DOHH2 (cell line): ENCODE results near the gene ABCA4.
A peak's percentile ranks its signal among the peaks of the same experiment; 100 is the strongest.

Source experiments
- H3F3A ChIP-seq: fragments of 200-600 bp; sonication (generic), shearing (Covaris generic); 2 replicates; pipeline ENCODE4 v1.6.0; 2016; ENCODE audit warnings: antibody characterized with exemption, mild to moderate bottlenecking; ENCODE audit not compliant: control insufficient read depth, insufficient read depth
- H3K27ac ChIP-seq: fragments of 200-600 bp; sonication (generic); 2 replicates; pipeline ENCODE4 v1.5.1; 2014; ENCODE audit warnings: low read depth, mild to moderate bottlenecking, low read length, moderate library complexity
- H3K27me3 ChIP-seq: fragments of 200-600 bp; sonication (generic); 2 replicates; pipeline ENCODE4 v1.6.1; 2014; ENCODE audit warnings: mild to moderate bottlenecking, low read length, mixed read lengths; ENCODE audit not compliant: control insufficient read depth
- H3K36me3 ChIP-seq: fragments of 200-600 bp; sonication (generic); 2 replicates; pipeline ENCODE4 v1.6.1; 2014; ENCODE audit warnings: mild to moderate bottlenecking, low read length, moderate library complexity, mixed read lengths; ENCODE audit not compliant: control insufficient read depth
- H3K4me1 ChIP-seq: fragments of 200-600 bp; sonication (generic); 2 replicates; pipeline ENCODE4 v1.6.1; 2014; ENCODE audit warnings: mild to moderate bottlenecking, low read length, mixed read lengths; ENCODE audit not compliant: control insufficient read depth
- H3K4me2 ChIP-seq: fragments of 200-600 bp; sonication (generic); 2 replicates; pipeline ENCODE4 v1.6.0; 2014; ENCODE audit warnings: mild to moderate bottlenecking, low read length, moderate library complexity
- H3K4me3 ChIP-seq: fragments of 200-600 bp; sonication (generic); 2 replicates; pipeline ENCODE4 v1.5.1; 2014; ENCODE audit warnings: mild to moderate bottlenecking, low read length, mixed read lengths
- H3K79me2 ChIP-seq: fragments of 200-600 bp; sonication (generic); 2 replicates; pipeline ENCODE4 v1.6.1; 2014; ENCODE audit warnings: mild to moderate bottlenecking, low read length, mixed read lengths; ENCODE audit not compliant: control insufficient read depth
- H3K9me2 ChIP-seq: fragments of 200-600 bp; sonication (generic); replicated peaks from 2 replicates; pipeline ENCODE4 v1.6.1; 2014; ENCODE audit warnings: mild to moderate bottlenecking, low read length, mixed read lengths; ENCODE audit not compliant: control insufficient read depth
- H3K9me3 ChIP-seq: fragments of 200-600 bp; sonication (generic); 2 replicates; pipeline ENCODE4 v1.6.1; 2014; ENCODE audit warnings: antibody characterized with exemption, low read length, mixed read lengths; ENCODE audit not compliant: control insufficient read depth, insufficient read depth
- H4K20me1 ChIP-seq: fragments of 200-600 bp; sonication (generic); 2 replicates; pipeline ENCODE4 v1.6.0; 2014; ENCODE audit warnings: low read depth, mild to moderate bottlenecking, antibody characterized with exemption, low read length, moderate library complexity; ENCODE audit not compliant: control insufficient read depth, insufficient read depth
- EZH2phosphoT487 ChIP-seq: fragments of 200-600 bp; sonication (generic); IDR thresholded peaks from 2 replicates; pipeline ENCODE4 v1.6.1; 2017; ENCODE audit warnings: borderline replicate concordance, mild to moderate bottlenecking, antibody characterized with exemption, low read length, moderate library complexity, mixed read lengths
- TF ChIP-seq, protein P1 (sequence below): fragments of 200-600 bp; sonication (generic); IDR thresholded peaks from one replicate; pipeline ENCODE4 v1.5.1; 2014; ENCODE audit warnings: antibody characterized with exemption, mild to moderate bottlenecking, low read depth, low read length; ENCODE audit not compliant: poor library complexity, severe bottlenecking

Gene ABCA4

DNA sequence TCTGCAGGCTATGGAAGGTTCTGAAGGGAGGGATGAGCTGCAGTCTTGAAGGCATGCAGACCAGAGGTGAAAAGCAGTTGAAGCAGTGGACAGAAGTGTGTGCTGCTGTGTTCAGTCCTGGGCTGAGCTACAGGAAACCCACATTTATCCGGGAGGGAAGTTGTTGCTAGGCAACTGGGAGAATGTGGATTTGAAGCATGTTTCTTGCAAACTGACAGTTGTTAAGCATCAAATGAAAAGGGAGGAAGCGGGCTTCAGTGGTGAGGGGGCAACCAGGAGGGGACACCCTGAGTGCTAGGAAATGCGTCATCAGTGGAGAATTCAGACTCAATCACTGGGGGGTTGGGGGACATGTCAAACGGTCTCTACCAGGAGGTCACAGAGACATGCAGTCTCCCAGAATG lies 28.7 kb downstream of the ABCA4 start:
- Histone ChIP-seq H3K4me1 (peaks cover 16% of the 10 kb centered on the region), H3K4me3 (no peak overlapping the region), H3K9me3 (no peaks in the 10 kb centered on the region), H3K4me2 (peak overlapping the region; percentile 37), H3K27me3 (peaks cover 8% of the 10 kb centered on the region; the same call in 1 of the 2 replicates), H3F3A (no peaks in the 10 kb centered on the region), H3K36me3 (no peaks in the 10 kb centered on the region), H4K20me1 (no peaks in the 10 kb centered on the region), H3K79me2 (no peaks in the 10 kb centered on the region), H3K9me2 (no peaks in the 10 kb centered on the region), H3K27ac (no peak overlapping the region)
- no peak for TF ChIP-seq EZH2phosphoT487
- TF ChIP-seq, protein P1, sequence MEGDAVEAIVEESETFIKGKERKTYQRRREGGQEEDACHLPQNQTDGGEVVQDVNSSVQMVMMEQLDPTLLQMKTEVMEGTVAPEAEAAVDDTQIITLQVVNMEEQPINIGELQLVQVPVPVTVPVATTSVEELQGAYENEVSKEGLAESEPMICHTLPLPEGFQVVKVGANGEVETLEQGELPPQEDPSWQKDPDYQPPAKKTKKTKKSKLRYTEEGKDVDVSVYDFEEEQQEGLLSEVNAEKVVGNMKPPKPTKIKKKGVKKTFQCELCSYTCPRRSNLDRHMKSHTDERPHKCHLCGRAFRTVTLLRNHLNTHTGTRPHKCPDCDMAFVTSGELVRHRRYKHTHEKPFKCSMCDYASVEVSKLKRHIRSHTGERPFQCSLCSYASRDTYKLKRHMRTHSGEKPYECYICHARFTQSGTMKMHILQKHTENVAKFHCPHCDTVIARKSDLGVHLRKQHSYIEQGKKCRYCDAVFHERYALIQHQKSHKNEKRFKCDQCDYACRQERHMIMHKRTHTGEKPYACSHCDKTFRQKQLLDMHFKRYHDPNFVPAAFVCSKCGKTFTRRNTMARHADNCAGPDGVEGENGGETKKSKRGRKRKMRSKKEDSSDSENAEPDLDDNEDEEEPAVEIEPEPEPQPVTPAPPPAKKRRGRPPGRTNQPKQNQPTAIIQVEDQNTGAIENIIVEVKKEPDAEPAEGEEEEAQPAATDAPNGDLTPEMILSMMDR = no peak

DNA sequence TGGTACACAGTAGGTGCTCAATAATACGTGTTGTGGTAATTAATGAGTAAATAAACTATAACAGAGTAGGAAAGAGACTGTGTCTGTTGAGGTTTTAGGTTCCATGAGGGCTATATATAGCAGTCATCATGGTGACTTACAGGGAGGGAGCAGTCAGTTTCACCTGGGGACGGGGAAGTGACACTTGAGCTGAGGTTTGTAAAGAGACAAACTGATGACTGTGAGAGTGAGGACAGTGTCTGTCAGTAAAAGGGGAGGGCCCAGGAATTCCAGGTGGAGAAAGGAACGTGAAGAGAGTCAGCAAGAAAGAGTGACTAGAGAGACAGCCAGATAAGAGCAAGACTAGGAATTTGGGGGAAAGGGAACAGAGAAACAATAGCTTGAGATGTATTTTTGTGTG lies 30.2 kb downstream of the ABCA4 start:
- Histone ChIP-seq H3K4me3 (no peak overlapping the region), H3K9me3 (no peaks in the 10 kb centered on the region), H3K79me2 (no peaks in the 10 kb centered on the region), H3K36me3 (no peaks in the 10 kb centered on the region), H3K27ac (no peak overlapping the region), H3K4me2 (no peak overlapping the region), H4K20me1 (no peaks in the 10 kb centered on the region), H3K9me2 (no peaks in the 10 kb centered on the region), H3K4me1 (peaks cover 16% of the 10 kb centered on the region), H3K27me3 (peaks cover 10% of the 10 kb centered on the region), H3F3A (no peaks in the 10 kb centered on the region)
- TF ChIP-seq EZH2phosphoT487 = no peak
- TF ChIP-seq, protein P1 = no peak

DNA sequence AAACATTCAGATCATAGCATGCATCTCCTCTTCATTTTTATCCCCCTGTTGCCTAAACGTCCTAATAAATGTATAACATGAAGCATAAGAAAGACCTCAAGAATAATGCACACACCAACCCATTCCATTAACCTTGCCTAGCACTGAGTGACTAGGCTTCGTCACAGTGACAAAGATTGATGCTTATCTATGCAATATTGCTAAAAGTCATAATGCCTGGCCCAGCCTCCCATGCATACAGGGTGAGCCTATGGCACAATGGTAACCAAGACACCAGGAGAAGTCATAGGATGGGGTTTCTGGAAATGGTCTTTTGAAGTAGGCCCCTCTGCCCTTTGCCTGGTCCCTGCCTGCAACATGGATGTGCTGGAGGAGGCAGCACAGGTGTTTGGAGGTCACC lies 33.8 kb downstream of the ABCA4 start:
- H3F3A ChIP-seq = no peaks in the 10 kb centered on the region
- no peak overlapping the region for H3K27ac ChIP-seq
- no peak for TF ChIP-seq EZH2phosphoT487
- TF ChIP-seq, protein P1 = no peak
- H3K27me3 ChIP-seq = peaks cover 26% of the 10 kb centered on the region
- H3K4me2 ChIP-seq = no peak overlapping the region
- no peaks in the 10 kb centered on the region for H3K9me2 ChIP-seq
- H3K4me1 ChIP-seq = peaks cover 9% of the 10 kb centered on the region
- H3K9me3 ChIP-seq = no peaks in the 10 kb centered on the region
- no peaks in the 10 kb centered on the region for H3K36me3 ChIP-seq
- no peaks in the 10 kb centered on the region for H3K79me2 ChIP-seq
- H4K20me1 ChIP-seq = no peaks in the 10 kb centered on the region
- no peak overlapping the region for H3K4me3 ChIP-seq

DNA sequence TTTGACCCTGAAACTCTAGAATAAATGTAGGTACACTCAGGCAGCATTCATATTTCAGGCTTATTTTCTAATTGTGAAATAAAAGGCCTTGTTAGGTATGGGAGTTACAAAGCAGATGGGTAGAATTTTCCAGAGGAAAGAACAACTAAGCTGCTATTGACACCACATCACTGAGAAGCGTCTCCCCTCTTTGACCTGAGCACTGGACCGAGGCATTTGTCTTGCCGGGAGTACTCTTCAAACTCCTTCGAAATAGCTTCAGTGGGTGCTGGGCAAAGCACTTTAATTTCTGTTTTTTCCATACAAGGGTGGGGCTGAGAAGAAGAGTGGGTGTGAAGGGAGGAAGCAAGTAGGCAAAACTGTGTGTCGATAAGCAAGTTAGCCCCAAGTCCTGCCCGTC lies 36.4 kb downstream of the ABCA4 start:
- Histone ChIP-seq H3K9me2 (no peaks in the 10 kb centered on the region), H3K4me3 (no peak overlapping the region), H3F3A (no peaks in the 10 kb centered on the region), H3K27me3 (peaks cover 26% of the 10 kb centered on the region), H3K36me3 (no peaks in the 10 kb centered on the region), H3K79me2 (no peaks in the 10 kb centered on the region), H3K27ac (no peak overlapping the region), H3K9me3 (no peaks in the 10 kb centered on the region), H4K20me1 (no peaks in the 10 kb centered on the region), H3K4me2 (no peak overlapping the region), H3K4me1 (no peaks in the 10 kb centered on the region)
- TF ChIP-seq, protein P1 = no peak
- TF ChIP-seq EZH2phosphoT487 = no peak
